Measurements from ENCODE around the gene MAP10.

MAP10 gene

GRCh38 chr1:232812560-232812959 lies 7.3 kb downstream of the MAP10 start:
- Histone ChIP-seq H3K9ac (ENCODE audit: low read length) (no peak overlapping the region), H3K79me2 (ENCODE audit: low read length) (no peaks in the 10 kb centered on the region), H3K4me1 (ENCODE audit: low read length) (peaks cover 9% of the 10 kb centered on the region), H3K27ac (ENCODE audit: low read length) (no peak overlapping the region), H3F3A (ENCODE audit: insufficient read depth, low read length) (peaks cover 3% of the 10 kb centered on the region), H4K20me1 (ENCODE audit: insufficient read depth, low read length) (no peaks in the 10 kb centered on the region), H3K4me2 (ENCODE audit: low read depth, low read length) (no peak overlapping the region), H3K9me3 (replicated peaks; ENCODE audit: insufficient read depth, low read length) (no peaks in the 10 kb centered on the region), H2AFZ (ENCODE audit: low read length) (no peak overlapping the region), H3K9me2 (replicated peaks; ENCODE audit: insufficient read depth, low read length) (no peaks in the 10 kb centered on the region), H3K4me3 (ENCODE audit: low read length) (no peak overlapping the region), H3K27me3 (replicated peaks; ENCODE audit: insufficient read depth, low read length) (no peaks in the 10 kb centered on the region), H3K36me3 (replicated peaks; ENCODE audit: insufficient read depth, low read length) (no peaks in the 10 kb centered on the region)
- TF ChIP-seq, protein P1, sequence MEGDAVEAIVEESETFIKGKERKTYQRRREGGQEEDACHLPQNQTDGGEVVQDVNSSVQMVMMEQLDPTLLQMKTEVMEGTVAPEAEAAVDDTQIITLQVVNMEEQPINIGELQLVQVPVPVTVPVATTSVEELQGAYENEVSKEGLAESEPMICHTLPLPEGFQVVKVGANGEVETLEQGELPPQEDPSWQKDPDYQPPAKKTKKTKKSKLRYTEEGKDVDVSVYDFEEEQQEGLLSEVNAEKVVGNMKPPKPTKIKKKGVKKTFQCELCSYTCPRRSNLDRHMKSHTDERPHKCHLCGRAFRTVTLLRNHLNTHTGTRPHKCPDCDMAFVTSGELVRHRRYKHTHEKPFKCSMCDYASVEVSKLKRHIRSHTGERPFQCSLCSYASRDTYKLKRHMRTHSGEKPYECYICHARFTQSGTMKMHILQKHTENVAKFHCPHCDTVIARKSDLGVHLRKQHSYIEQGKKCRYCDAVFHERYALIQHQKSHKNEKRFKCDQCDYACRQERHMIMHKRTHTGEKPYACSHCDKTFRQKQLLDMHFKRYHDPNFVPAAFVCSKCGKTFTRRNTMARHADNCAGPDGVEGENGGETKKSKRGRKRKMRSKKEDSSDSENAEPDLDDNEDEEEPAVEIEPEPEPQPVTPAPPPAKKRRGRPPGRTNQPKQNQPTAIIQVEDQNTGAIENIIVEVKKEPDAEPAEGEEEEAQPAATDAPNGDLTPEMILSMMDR (IDR thresholded peaks at IDR 0.05; ENCODE audit: low read length), result no peak
- no peak for TF ChIP-seq EZH2phosphoT487 (IDR thresholded peaks at IDR 0.05; ENCODE audit: low read length)
- TF ChIP-seq EZH2 (optimal IDR thresholded peaks at IDR 0.05; ENCODE audit: low read depth, low read length), result no peak
- no peak for DNase-seq

- no peak for DNase-seq
These were observed 7.9 kb downstream of the MAP10 start for GRCh38 chr1:232813097-232813496.

GRCh38 chr1:232813760-232814159 lies 8.5 kb downstream of the MAP10 start:
- Histone ChIP-seq H3K9ac (ENCODE audit: low read length) (no peak overlapping the region), H2AFZ (ENCODE audit: low read length) (no peak overlapping the region), H3K79me2 (ENCODE audit: low read length) (no peaks in the 10 kb centered on the region), H3K36me3 (replicated peaks; ENCODE audit: insufficient read depth, low read length) (no peaks in the 10 kb centered on the region), H3F3A (ENCODE audit: insufficient read depth, low read length) (no peaks in the 10 kb centered on the region), H3K4me3 (ENCODE audit: low read length) (no peak overlapping the region), H4K20me1 (ENCODE audit: insufficient read depth, low read length) (no peaks in the 10 kb centered on the region), H3K9me2 (replicated peaks; ENCODE audit: insufficient read depth, low read length) (no peaks in the 10 kb centered on the region), H3K4me2 (ENCODE audit: low read depth, low read length) (no peak overlapping the region), H3K4me1 (ENCODE audit: low read length) (peaks cover 2% of the 10 kb centered on the region; the same call in 1 of the 2 replicates), H3K9me3 (replicated peaks; ENCODE audit: insufficient read depth, low read length) (no peaks in the 10 kb centered on the region), H3K27me3 (replicated peaks; ENCODE audit: insufficient read depth, low read length) (no peaks in the 10 kb centered on the region), H3K27ac (ENCODE audit: low read length) (no peak overlapping the region)
- no peak for DNase-seq
- TF ChIP-seq EZH2phosphoT487 (IDR thresholded peaks at IDR 0.05; ENCODE audit: low read length) (no peak), EZH2 (optimal IDR thresholded peaks at IDR 0.05; ENCODE audit: low read depth, low read length) (no peak)
- TF ChIP-seq, protein P1 (IDR thresholded peaks at IDR 0.05; ENCODE audit: low read length), result no peak

More at GRCh38 chr1:232813097-232813496, 7.9 kb downstream of the MAP10 start:
- H3K79me2 ChIP-seq (ENCODE audit: low read length), result no peaks in the 10 kb centered on the region
- H3K9me3 ChIP-seq (replicated peaks; ENCODE audit: insufficient read depth, low read length), result no peaks in the 10 kb centered on the region
- H3K9me2 ChIP-seq (replicated peaks; ENCODE audit: insufficient read depth, low read length), result no peaks in the 10 kb centered on the region
- no peak overlapping the region for H3K9ac ChIP-seq (ENCODE audit: low read length)
- H2AFZ ChIP-seq (ENCODE audit: low read length), result no peak overlapping the region
- no peaks in the 10 kb centered on the region for H3K36me3 ChIP-seq (replicated peaks; ENCODE audit: insufficient read depth, low read length)
- H3K27ac ChIP-seq (ENCODE audit: low read length), result no peak overlapping the region
- H3K4me3 ChIP-seq (ENCODE audit: low read length), result no peak overlapping the region
- H3K27me3 ChIP-seq (replicated peaks; ENCODE audit: insufficient read depth, low read length), result no peaks in the 10 kb centered on the region
- H3F3A ChIP-seq (ENCODE audit: insufficient read depth, low read length), result no peaks in the 10 kb centered on the region
- no peak overlapping the region for H3K4me2 ChIP-seq (ENCODE audit: low read depth, low read length)
- TF ChIP-seq, protein P1 (IDR thresholded peaks at IDR 0.05; ENCODE audit: low read length), result no peak
- TF ChIP-seq EZH2phosphoT487 (IDR thresholded peaks at IDR 0.05; ENCODE audit: low read length) (no peak), EZH2 (optimal IDR thresholded peaks at IDR 0.05; ENCODE audit: low read depth, low read length) (no peak)
- H3K4me1 ChIP-seq (ENCODE audit: low read length), result peaks cover 4% of the 10 kb centered on the region; the same call in 1 of the 2 replicates
- H4K20me1 ChIP-seq (ENCODE audit: insufficient read depth, low read length), result no peaks in the 10 kb centered on the region
